Epithelial cell of esophagus (primary cell): ENCODE data around the gene ZNF594.

Experiments used
- DNase-seq: peaks from one replicate; pipeline ENCODE4 v3.0.0; 2010; ENCODE audit warnings: low read depth
- H3K4me3 ChIP-seq: 2 replicates; pipeline ENCODE4 v1.5.1; 2011; ENCODE audit warnings: mild to moderate bottlenecking, low read length, control low read depth
- TF ChIP-seq, protein P1 (sequence below): IDR thresholded peaks from 2 replicates; pipeline ENCODE4 v1.5.1; 2011; ENCODE audit warnings: low read depth, mild to moderate bottlenecking, low read length, control low read depth, inconsistent platforms; ENCODE audit not compliant: insufficient read depth; ENCODE audit errors: missing control alignments

ZNF594 gene

DNA sequence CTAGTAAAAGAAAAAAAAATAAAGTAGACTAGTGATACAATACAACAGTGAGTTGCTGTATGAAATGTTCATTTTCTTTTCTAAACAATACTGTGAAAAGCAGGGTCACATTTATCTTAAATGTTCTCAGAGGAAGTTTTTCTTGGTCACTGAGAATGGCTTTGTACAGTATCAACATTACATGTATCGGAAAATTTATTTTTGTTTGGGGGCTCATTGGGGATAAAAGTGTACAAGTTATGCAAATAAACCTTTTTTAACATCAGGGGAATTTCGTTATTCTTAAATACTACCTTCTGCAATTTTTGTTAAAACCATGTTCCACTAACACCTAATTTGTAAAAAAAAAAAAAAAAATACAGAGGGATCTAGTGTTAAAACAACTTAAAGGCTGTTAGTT, 8.7 kb upstream of the ZNF594 start:
- H3K4me3 ChIP-seq, result no peak overlapping the region
- no peak for DNase-seq
- TF ChIP-seq, protein P1, sequence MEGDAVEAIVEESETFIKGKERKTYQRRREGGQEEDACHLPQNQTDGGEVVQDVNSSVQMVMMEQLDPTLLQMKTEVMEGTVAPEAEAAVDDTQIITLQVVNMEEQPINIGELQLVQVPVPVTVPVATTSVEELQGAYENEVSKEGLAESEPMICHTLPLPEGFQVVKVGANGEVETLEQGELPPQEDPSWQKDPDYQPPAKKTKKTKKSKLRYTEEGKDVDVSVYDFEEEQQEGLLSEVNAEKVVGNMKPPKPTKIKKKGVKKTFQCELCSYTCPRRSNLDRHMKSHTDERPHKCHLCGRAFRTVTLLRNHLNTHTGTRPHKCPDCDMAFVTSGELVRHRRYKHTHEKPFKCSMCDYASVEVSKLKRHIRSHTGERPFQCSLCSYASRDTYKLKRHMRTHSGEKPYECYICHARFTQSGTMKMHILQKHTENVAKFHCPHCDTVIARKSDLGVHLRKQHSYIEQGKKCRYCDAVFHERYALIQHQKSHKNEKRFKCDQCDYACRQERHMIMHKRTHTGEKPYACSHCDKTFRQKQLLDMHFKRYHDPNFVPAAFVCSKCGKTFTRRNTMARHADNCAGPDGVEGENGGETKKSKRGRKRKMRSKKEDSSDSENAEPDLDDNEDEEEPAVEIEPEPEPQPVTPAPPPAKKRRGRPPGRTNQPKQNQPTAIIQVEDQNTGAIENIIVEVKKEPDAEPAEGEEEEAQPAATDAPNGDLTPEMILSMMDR, result no peak

DNA sequence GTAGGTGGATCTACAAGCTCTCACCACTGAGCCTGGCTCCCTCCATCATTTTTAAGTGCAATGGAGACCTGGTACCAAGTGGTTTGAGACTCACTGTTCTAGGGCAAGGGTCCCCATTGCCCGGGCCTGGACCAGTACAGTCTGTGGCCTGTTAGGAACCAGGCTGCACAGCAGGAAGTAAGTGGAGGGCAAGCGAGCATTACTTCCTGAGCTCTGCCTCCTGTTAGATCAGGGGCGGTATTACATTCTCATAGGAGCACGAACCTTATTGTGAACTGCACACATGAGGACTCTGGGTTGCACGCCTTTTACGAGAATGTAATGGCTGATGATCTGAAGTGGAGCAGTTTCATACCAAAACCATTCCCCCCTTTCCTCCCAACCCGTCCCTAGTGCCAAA, 6.8 kb upstream of the ZNF594 start:
- H3K4me3 ChIP-seq, result no peak overlapping the region
- DNase-seq, result no peak
- TF ChIP-seq, protein P1, result no peak

DNA sequence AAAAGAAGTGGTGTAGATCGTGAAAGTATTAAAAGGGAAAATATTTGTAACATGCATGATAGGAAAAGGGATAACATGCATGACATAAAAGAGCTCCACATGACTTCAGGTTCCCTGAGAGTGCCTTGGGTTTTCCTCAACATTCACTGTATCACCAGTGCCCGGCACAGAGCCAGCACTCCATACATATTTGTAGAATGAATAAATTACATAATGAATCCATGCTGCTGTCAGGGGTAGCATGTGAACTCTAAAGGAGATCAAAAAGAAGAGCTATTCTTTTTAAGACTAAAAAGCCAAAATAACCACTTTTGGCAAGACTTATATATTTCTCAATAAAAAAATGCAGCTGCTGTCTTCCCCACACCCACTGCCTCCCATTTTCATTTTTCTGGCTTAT, 2.7 kb upstream of the ZNF594 start:
- TF ChIP-seq, protein P1, result no peak
- H3K4me3 ChIP-seq, result no peak overlapping the region
- no peak for DNase-seq

DNA sequence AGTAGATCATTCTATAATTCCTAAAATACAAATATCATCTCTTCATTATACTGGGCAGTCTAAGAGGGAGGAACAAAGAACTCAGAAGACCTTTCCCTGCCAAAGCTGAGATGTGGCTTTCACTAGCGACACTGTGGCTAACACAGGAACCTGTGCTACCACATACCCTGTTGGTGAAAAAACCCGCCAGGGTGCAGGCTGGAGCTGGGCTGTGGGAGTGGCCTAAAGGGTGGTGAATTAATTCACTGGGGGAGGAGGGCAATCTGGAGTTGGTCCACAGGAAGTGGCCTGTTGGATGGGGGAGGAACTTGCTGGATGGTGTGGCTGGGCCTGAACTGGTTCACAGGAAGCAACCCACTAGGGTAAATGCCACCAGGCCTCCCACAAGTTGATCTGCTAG, 7.4 kb downstream of the ZNF594 start:
- no peak overlapping the region for H3K4me3 ChIP-seq
- DNase-seq, result no peak
- TF ChIP-seq, protein P1, result no peak

DNA sequence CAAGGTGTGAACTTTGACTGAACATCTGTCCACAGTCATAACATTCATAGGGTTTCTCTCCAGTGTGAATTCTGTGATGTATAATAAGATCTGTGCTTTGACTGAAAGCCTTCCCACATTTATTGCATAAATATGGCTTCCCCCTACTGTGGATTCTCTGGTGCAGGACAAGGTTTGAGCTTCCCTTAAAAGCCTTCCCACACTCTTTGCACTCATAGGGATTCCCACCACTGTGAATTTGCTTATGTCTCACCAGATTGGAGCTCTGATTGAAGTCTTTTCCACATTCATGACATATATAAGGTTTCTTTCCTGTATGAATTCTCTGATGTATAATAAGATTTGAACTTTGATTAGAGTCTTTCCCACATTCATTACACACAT, 8.3 kb downstream of the ZNF594 start:
- no peak overlapping the region for H3K4me3 ChIP-seq
- TF ChIP-seq, protein P1, result no peak
- no peak for DNase-seq

DNA sequence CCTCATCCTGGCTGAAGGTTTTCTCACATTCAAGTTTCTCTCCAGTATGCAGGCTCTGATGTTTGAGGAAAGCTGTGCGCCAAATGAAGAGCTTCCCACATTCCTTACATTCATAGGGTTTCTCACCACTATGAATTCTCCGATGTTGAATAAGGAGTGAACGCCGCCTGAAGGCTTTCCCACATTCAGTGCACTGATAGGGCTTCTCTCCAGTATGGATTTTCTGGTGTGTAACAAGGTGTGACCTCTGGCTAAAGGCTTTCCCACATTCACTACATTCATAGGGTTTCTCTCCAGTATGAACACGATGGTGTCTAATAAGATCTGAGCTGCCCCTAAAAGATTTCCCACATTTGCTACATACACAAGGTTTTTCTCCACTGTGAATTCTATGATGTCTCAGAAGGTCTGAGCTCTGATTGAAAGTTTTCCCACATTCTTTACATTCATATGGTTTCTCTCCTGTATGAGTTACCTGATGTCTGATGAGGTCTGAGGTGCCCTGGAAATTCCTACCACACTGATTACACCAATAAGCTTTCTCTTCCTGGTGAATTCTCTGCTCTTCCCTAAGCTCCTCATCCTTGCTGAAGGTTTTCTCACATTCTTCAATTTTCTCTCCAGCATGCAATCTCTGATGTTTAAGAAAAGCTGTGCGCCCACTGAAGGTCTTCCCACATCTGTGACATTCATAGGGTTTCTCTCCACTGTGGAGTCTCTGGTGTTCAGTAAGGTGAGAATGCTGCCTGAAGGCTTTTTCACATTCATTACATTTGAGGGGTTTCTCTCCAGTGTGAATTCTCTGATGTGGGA, 8.9 kb downstream of the ZNF594 start:
- no peak overlapping the region for H3K4me3 ChIP-seq

More for the DNA sequence above, 8.9 kb downstream of the ZNF594 start:
- TF ChIP-seq, protein P1, result no peak
- no peak for DNase-seq
